ENCODE data around the gene ANKRD12. TPM values are rescaled to one million over a fixed set of nuclear protein-coding genes. Genes with fewer than 3 reads are reported as not detected.
A peak's percentile ranks its signal among the peaks of the same experiment; 100 is the strongest.

ANKRD12 gene
- total RNA-seq, 1 donor, result 66.2 TPM

DNA sequence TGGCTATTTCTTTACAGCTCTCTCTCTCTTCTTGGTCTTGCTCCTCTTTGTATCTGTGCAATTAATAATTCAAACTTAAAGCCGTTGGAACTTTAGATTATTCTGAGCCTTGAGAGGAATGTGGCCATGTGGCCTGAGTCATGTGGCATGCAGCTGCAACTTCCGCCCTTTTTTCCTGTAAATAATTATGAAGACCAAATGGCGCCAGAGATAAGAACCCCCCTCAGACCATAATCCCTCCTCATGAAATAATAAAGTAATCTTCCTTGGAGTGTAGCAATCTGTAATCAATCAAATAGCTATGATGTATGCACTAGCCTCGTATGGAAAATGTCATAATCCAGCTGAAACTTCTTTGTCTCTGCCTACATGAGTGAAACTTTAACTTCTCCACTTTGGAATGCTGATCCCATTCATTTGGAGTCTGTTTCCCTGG is 184.5 kb downstream of the ANKRD12 start:
- peak; percentile 78 for DNase-seq (ENCODE audit: low read depth)
- no peak for TF ChIP-seq CTCF (IDR thresholded peaks at IDR 0.05; ENCODE audit: insufficient read depth, low read length)
- H3K4me3 ChIP-seq (ENCODE audit: low read depth, low read length), result no peak overlapping the region

GRCh38 chr18:9321736-9322135 is 185.2 kb downstream of the ANKRD12 start:
- TF ChIP-seq CTCF (IDR thresholded peaks at IDR 0.05; ENCODE audit: insufficient read depth, low read length), result no peak
- no peak overlapping the region for H3K4me3 ChIP-seq (ENCODE audit: low read depth, low read length)
- no peak for DNase-seq (ENCODE audit: low read depth)

- no peak for TF ChIP-seq CTCF (IDR thresholded peaks at IDR 0.05; ENCODE audit: insufficient read depth, low read length)
- no peak for DNase-seq (ENCODE audit: low read depth)
- H3K4me3 ChIP-seq (ENCODE audit: low read depth, low read length), result no peak overlapping the region
These were observed 186.2 kb downstream of the ANKRD12 start for GRCh38 chr18:9322744-9323143.

DNA sequence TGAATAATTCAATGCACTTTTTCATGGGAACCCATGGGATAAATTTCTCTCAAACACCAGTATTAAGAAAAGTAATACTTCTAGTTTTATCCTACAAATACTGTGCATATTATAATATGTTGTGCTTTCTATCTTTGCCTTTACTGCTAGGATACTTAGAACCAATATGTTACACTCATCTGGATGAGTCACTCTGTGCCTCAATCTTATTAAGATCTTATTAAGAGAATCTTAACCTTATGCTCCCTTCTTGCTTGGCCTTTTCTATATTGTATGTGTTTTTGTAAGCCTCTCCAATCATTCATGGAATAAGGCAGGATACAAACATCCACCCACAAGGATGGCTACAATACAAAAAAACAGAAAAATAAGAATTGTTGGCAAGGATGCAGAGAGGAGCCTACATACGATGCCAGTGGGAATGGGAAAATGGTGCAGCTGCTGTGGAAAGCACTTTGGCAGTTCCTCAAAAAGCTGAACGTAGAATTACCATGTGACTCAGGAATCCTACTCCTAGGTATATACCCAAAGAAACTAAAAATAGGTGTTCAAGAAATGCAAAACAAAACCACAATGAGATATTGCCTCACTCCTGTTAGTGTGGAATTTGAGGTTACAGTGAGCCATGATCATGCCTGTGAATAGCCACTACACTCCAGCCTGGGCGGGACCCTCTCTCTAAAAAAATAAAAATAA is 187.3 kb downstream of the ANKRD12 start:
- TF ChIP-seq CTCF (IDR thresholded peaks at IDR 0.05; ENCODE audit: insufficient read depth, low read length), result no peak
- H3K4me3 ChIP-seq (ENCODE audit: low read depth, low read length), result no peak overlapping the region
- DNase-seq (ENCODE audit: low read depth), result peak; percentile 84

DNA sequence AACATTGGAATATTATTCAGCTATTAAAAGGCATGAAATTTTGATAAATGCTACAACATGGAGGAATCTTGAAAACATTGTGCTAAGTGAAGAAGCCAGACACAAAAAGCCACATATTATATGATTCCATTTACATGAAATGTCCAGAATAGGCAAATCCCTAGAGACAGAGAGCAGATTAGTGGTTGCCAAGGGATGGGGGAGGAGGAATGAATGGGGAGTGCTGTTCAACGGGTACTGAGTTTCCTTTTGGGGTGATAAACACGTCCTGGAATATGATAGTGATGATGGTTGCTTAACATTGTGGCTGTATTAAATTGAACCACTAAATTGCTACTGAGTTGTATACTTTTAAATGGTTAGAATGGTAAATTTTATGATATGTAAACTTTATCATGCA is 189.1 kb downstream of the ANKRD12 start:
- TF ChIP-seq CTCF (IDR thresholded peaks at IDR 0.05; ENCODE audit: insufficient read depth, low read length), result no peak
- DNase-seq (ENCODE audit: low read depth), result no peak
- H3K4me3 ChIP-seq (ENCODE audit: low read depth, low read length), result no peak overlapping the region

DNA sequence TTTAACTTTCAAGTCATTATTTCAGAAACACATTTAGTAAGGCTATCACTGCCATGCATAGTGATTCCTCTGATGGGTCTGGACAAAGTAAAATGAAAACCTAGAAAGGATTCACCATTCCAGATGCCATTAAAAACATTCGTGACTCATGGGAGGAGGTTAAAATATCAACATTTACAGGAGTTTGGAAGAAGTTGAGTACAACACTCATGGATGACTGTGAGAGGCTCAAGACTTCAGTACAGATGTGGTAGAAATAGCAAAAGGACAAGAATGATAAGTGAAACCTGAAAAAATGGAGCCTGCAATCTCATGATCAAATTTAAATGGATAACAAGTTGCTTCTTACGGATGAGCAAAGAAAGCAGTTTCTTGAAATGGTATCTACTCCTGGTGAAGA is 192.2 kb downstream of the ANKRD12 start:
- DNase-seq (ENCODE audit: low read depth), result peak; percentile 14
- no peak overlapping the region for H3K4me3 ChIP-seq (ENCODE audit: low read depth, low read length)
- no peak for TF ChIP-seq CTCF (IDR thresholded peaks at IDR 0.05; ENCODE audit: insufficient read depth, low read length)

DNA sequence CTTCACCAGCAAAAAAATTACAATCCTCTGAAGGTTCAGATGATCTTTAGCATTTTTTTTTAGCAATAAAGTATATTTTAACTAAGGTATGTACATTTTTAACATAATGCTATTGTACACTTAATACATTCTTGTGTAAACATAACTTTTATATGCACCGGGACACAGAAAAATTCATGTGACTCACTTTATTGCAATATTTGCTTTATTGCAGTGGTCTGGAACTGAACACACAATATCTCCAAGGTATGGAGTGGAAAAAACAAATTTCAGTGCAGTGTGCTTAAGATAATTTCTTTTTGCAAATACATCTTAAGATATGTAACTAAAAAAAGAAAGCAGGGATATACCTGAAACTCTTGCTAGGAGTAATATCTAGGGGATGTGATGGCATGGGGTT is 192.9 kb downstream of the ANKRD12 start:
- TF ChIP-seq CTCF (IDR thresholded peaks at IDR 0.05; ENCODE audit: insufficient read depth, low read length), result no peak
- no peak overlapping the region for H3K4me3 ChIP-seq (ENCODE audit: low read depth, low read length)
- no peak for DNase-seq (ENCODE audit: low read depth)

Data from fibroblast of the aortic adventitia (primary cell).